Gastroesophageal sphincter (tissue), 4 donors: ENCODE measurements around the gene APRT. TPM values are rescaled to one million over a fixed set of nuclear protein-coding genes. Genes with fewer than 3 reads are reported as not detected.

Experiments
- ATAC-seq: fragments of 150-250 bp; one replicate; pipeline ENCODE4 v1.9.1; 2016; ENCODE audit warnings: mild to moderate bottlenecking, moderate library complexity
- H3K27ac ChIP-seq, 4 donors: fragments of 200-600 bp; sonication (generic) in 3 of 4; 1 replicate in 3 of 4; 2 replicates in 1 of 4; pipeline ENCODE4 v1.5.1; 2016 to 2019
- H3K27me3 ChIP-seq: fragments of 200-600 bp; sonication (generic); one replicate; pipeline ENCODE4 v1.5.1; 2019
- H3K36me3 ChIP-seq, 2 donors: fragments of 200-600 bp; sonication (generic); one replicate each; pipeline ENCODE4 v1.5.1; 2019; ENCODE audit warnings: control low read depth in 1 of 2
- H3K4me1 ChIP-seq, 3 donors: fragments of 200-600 bp; sonication (generic); 1 replicate in 2 of 3; 2 replicates in 1 of 3; pipeline ENCODE4 v1.5.1; 2016 to 2019; ENCODE audit warnings: control low read depth in 2 of 3
- H3K4me3 ChIP-seq, 2 donors: fragments of 200-600 bp; sonication (generic); one replicate each; pipeline ENCODE4 v1.5.1; 2019; ENCODE audit warnings: mild to moderate bottlenecking in 1 of 2, moderate library complexity in 1 of 2
- H3K9me3 ChIP-seq, 3 donors: fragments of 200-600 bp; sonication (generic); one replicate each; pipeline ENCODE4 v1.5.1; 2017 to 2019; ENCODE audit warnings: control low read depth in 2 of 3
- EP300 ChIP-seq: sonication (generic); formaldehyde crosslinking; IDR thresholded peaks from one replicate; pipeline ENCODE4 v1.6.1; 2017; ENCODE audit warnings: antibody characterized with exemption, mild to moderate bottlenecking
- POLR2A ChIP-seq, 2 donors: fragments of 450-650 bp; IDR thresholded peaks; one replicate each; pipeline ENCODE4 v1.6.1; 2017; ENCODE audit warnings: antibody characterized with exemption in 2 of 2, mild to moderate bottlenecking in 2 of 2, moderate library complexity in 1 of 2
- POLR2AphosphoS5 ChIP-seq: sonication (generic); formaldehyde crosslinking; IDR thresholded peaks from one replicate; pipeline ENCODE4 v1.6.1; 2017; ENCODE audit warnings: antibody characterized with exemption
- WGBS, 2 donors: methylation state at CpG; one replicate each; pipeline ENCODE4 v1.1.5; 2018; ENCODE audit warnings: low coverage in 1 of 2; 5-methylcytosine and 5-hydroxymethylcytosine counted together
- total RNA-seq, 4 donors: library from RNA; depleted of rRNA; stranded (reverse); fragments of >200 nt; gene quantifications; one replicate each; pipeline ENCODE4 v1.1.0, GENCODE V29; 2016
- TF ChIP-seq, protein P1 (sequence below), 4 experiments: fragments of 200-600 bp in 2 of 4; fragments of 450-650 bp in 2 of 4; sonication (generic) in 1 of 4; IDR thresholded peaks; one replicate each; pipeline ENCODE4 v1.5.1; 2017 to 2019; ENCODE audit warnings: antibody characterized with exemption in 4 of 4, mild to moderate bottlenecking in 2 of 4, moderate library complexity in 2 of 4

The APRT gene
- total RNA-seq, 4 donors from 2014 or later: 64.9 to 103 (median 92.9) TPM

GRCh38 chr16:88842308-88842756 is 30.6 kb upstream of the APRT start:
- Histone ChIP-seq H3K27me3 (no peaks in the 10 kb centered on the region), H3K9me3 (no peaks in the 10 kb centered on the region), H3K36me3 (peaks cover 0 to 67% of the 10 kb centered on the region in 2 donors), H3K4me3 (no peak overlapping the region), H3K4me1 (no peaks in the 10 kb centered on the region), H3K27ac (no peak overlapping the region)
- no peak for ATAC-seq
- no CpG with 5 or more reads among the region's 15 CpGs for WGBS, 2 donors
- TF ChIP-seq POLR2AphosphoS5 (no peak), EP300 (no peak), POLR2A (IDR thresholded peaks at IDR 0.05) (no peak)
- TF ChIP-seq, protein P1, sequence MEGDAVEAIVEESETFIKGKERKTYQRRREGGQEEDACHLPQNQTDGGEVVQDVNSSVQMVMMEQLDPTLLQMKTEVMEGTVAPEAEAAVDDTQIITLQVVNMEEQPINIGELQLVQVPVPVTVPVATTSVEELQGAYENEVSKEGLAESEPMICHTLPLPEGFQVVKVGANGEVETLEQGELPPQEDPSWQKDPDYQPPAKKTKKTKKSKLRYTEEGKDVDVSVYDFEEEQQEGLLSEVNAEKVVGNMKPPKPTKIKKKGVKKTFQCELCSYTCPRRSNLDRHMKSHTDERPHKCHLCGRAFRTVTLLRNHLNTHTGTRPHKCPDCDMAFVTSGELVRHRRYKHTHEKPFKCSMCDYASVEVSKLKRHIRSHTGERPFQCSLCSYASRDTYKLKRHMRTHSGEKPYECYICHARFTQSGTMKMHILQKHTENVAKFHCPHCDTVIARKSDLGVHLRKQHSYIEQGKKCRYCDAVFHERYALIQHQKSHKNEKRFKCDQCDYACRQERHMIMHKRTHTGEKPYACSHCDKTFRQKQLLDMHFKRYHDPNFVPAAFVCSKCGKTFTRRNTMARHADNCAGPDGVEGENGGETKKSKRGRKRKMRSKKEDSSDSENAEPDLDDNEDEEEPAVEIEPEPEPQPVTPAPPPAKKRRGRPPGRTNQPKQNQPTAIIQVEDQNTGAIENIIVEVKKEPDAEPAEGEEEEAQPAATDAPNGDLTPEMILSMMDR (IDR thresholded peaks at IDR 0.05): no peak

DNA sequence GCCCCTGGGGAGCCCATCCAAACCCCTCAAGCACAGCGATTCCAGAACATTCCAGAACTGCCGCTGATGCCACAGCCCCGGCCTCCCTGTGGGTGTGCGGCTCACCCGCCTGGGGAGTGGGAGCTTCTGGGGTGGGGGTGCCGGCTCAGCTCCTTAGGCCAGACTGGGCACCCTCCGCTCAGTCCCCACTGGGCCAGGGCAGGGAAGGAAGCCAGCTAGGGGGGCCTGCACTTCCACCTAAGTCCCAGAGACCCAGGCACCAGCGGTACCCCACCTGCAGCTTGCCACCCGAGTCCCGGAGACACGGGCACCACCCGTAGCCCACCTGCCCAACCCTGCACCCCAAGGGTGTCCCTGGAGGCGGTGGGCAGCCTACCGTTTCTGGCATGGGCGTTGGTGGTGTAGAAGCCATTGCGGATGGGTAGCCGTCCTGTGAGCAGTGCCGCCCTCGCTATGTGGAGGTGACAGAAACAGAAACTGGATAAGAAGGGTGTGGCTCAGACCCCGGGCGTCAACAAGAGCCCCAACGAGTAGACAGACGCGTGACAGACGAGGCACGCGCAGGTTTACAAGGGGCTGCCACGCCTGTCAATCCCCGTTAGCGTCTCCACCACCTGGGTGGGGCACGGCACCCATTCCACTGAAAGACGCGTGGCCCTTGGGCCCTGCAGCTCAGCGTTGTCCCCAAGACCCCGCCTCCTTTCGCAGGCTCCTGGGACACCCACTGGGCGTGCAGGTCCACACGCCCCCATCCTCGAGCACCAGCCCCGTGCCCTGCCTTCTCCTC is 30.0 kb upstream of the APRT start:
- Histone ChIP-seq H3K27ac (no peak overlapping the region), H3K9me3 (no peaks in the 10 kb centered on the region), H3K27me3 (no peaks in the 10 kb centered on the region), H3K4me1 (no peaks in the 10 kb centered on the region), H3K4me3 (no peak overlapping the region), H3K36me3 (peaks cover 0 to 65% of the 10 kb centered on the region in 2 donors)
- no peak for ATAC-seq
- TF ChIP-seq, protein P1 (IDR thresholded peaks at IDR 0.05): no peak
- no peak for TF ChIP-seq POLR2AphosphoS5
- TF ChIP-seq EP300: no peak
- no peak for TF ChIP-seq POLR2A (IDR thresholded peaks at IDR 0.05)
- WGBS, 2 donors: 85% methylated on average over 4 of the region's 40 CpGs; no CpG with 5 or more reads in 1 of the 2 donors

- TF ChIP-seq POLR2AphosphoS5: no peak
- TF ChIP-seq EP300: no peak
- TF ChIP-seq, protein P1 (IDR thresholded peaks at IDR 0.05): no peak
- no peak for TF ChIP-seq POLR2A (IDR thresholded peaks at IDR 0.05)
- H3K27me3 ChIP-seq: no peaks in the 10 kb centered on the region
- H3K4me3 ChIP-seq: no peak overlapping the region
- H3K9me3 ChIP-seq: no peaks in the 10 kb centered on the region
- WGBS, 2 donors: 100% methylated on average over 2 to 4 of the region's 30 CpGs
- no peak for ATAC-seq
- no peak overlapping the region for H3K27ac ChIP-seq
- H3K4me1 ChIP-seq: no peaks in the 10 kb centered on the region
- H3K36me3 ChIP-seq: peaks cover 0 to 68% of the 10 kb centered on the region in 2 donors
These were observed 29.0 kb upstream of the APRT start for GRCh38 chr16:88840600-88841215.

- H3K27ac ChIP-seq: no peak overlapping the region
- no peak for TF ChIP-seq POLR2AphosphoS5
- TF ChIP-seq, protein P1 (IDR thresholded peaks at IDR 0.05): no peak
- TF ChIP-seq POLR2A (IDR thresholded peaks at IDR 0.05): no peak
- TF ChIP-seq EP300: no peak
- no peaks in the 10 kb centered on the region for H3K9me3 ChIP-seq
- H3K4me1 ChIP-seq: no peaks in the 10 kb centered on the region
- H3K27me3 ChIP-seq: no peaks in the 10 kb centered on the region
- H3K36me3 ChIP-seq: peaks cover 0 to 72% of the 10 kb centered on the region in 2 donors
- no peak overlapping the region for H3K4me3 ChIP-seq
- no peak for ATAC-seq
- 80 to 100% methylated on average over 1 of the region's 24 CpGs for WGBS, 2 donors
These were observed 28.2 kb upstream of the APRT start for GRCh38 chr16:88839745-88840599.
